IPS-11a (cell line): ENCODE results near the gene SORCS2.

ENCODE experiments used
- H3K4me3 ChIP-seq: one replicate; pipeline ENCODE4 v1.5.1; 2013; ENCODE audit warnings: low read depth, low read length, control low read depth

SORCS2 gene

GRCh38 chr4:7711307-7711963, 519.1 kb downstream of the SORCS2 start:
- H3K4me3 ChIP-seq: no peak overlapping the region

- H3K4me3 ChIP-seq: no peak overlapping the region
Observed at GRCh38 chr4:7712021-7712671, 519.8 kb downstream of the SORCS2 start.

- no peak overlapping the region for H3K4me3 ChIP-seq
Observed at GRCh38 chr4:7713757-7714156, 521.4 kb downstream of the SORCS2 start.

GRCh38 chr4:7714176-7714575, 521.8 kb downstream of the SORCS2 start:
- H3K4me3 ChIP-seq: no peak overlapping the region

- no peak overlapping the region for H3K4me3 ChIP-seq
Observed at GRCh38 chr4:7714738-7715137, 522.4 kb downstream of the SORCS2 start.

GRCh38 chr4:7715271-7716009, 523.1 kb downstream of the SORCS2 start:
- H3K4me3 ChIP-seq: no peak overlapping the region

- no peak overlapping the region for H3K4me3 ChIP-seq
Observed at GRCh38 chr4:7716010-7716721, 523.8 kb downstream of the SORCS2 start.

- no peak overlapping the region for H3K4me3 ChIP-seq
Observed at GRCh38 chr4:7717161-7717560, 524.8 kb downstream of the SORCS2 start.

- H3K4me3 ChIP-seq: no peak overlapping the region
Observed at GRCh38 chr4:7717946-7718490, 525.7 kb downstream of the SORCS2 start.

- no peak overlapping the region for H3K4me3 ChIP-seq
Observed at GRCh38 chr4:7719354-7720174, 527.2 kb downstream of the SORCS2 start.

- no peak overlapping the region for H3K4me3 ChIP-seq
Observed at GRCh38 chr4:7721984-7722551, 529.7 kb downstream of the SORCS2 start.

GRCh38 chr4:7722766-7723387, 530.5 kb downstream of the SORCS2 start:
- H3K4me3 ChIP-seq: no peak overlapping the region

GRCh38 chr4:7723625-7724024, 531.3 kb downstream of the SORCS2 start:
- no peak overlapping the region for H3K4me3 ChIP-seq

- no peak overlapping the region for H3K4me3 ChIP-seq
Observed at GRCh38 chr4:7725951-7726350, 533.6 kb downstream of the SORCS2 start.

GRCh38 chr4:7726665-7727413, 534.5 kb downstream of the SORCS2 start:
- no peak overlapping the region for H3K4me3 ChIP-seq

GRCh38 chr4:7727749-7728148, 535.4 kb downstream of the SORCS2 start:
- H3K4me3 ChIP-seq: no peak overlapping the region

- H3K4me3 ChIP-seq: no peak overlapping the region
Observed at GRCh38 chr4:7731437-7731836, 539.1 kb downstream of the SORCS2 start.

GRCh38 chr4:7732263-7732662, 539.9 kb downstream of the SORCS2 start:
- no peak overlapping the region for H3K4me3 ChIP-seq

- H3K4me3 ChIP-seq: no peak overlapping the region
Observed at GRCh38 chr4:7733201-7733600, 540.9 kb downstream of the SORCS2 start.
